BE2C (cell line): Measurements from ENCODE around the gene TTC9B.
"Not testable (repeated sequence)": the region's sequence is repeated elsewhere in the genome, so short reads cannot be mapped to it uniquely, and the experiment has no call there.

Experiments
- DNase-seq: peaks from one replicate; pipeline ENCODE4 v3.0.0-alpha.2; 2020
- H3K27me3 ChIP-seq: fragments of 250-450 bp; sonication (Bioruptor Pico); 2 replicates; pipeline ENCODE4 v1.5.1; 2020; ENCODE audit warnings: mild to moderate bottlenecking
- H3K36me3 ChIP-seq: fragments of 250-450 bp; sonication (Bioruptor Pico); 2 replicates; pipeline ENCODE4 v1.5.1; 2020; ENCODE audit warnings: mild to moderate bottlenecking
- H3K4me1 ChIP-seq: fragments of 250-450 bp; sonication (Bioruptor Pico); 2 replicates; pipeline ENCODE4 v1.5.1; 2020
- H3K4me3 ChIP-seq: 2 replicates; pipeline ENCODE4 v1.5.1; 2011; ENCODE audit warnings: low read depth, low read length
- H3K9me3 ChIP-seq: fragments of 250-450 bp; sonication (Bioruptor Pico); 2 replicates; pipeline ENCODE4 v1.5.1; 2020
- CTCF ChIP-seq: IDR thresholded peaks from 2 replicates; pipeline ENCODE4 v1.5.1; 2012; ENCODE audit warnings: mild to moderate bottlenecking, low read depth, low read length

The TTC9B gene

GRCh38 chr19:40224342-40225150 is 6.4 kb upstream of the TTC9B start:
- no peaks in the 10 kb centered on the region for H3K36me3 ChIP-seq
- TF ChIP-seq CTCF, result no peak
- peaks cover 19% of the 10 kb centered on the region for H3K27me3 ChIP-seq
- peaks cover 2% of the 10 kb centered on the region; the same call in 1 of the 2 replicates for H3K9me3 ChIP-seq
- no peak overlapping the region for H3K4me3 ChIP-seq
- peaks cover 2% of the 10 kb centered on the region; the same call in 1 of the 2 replicates for H3K4me1 ChIP-seq
- no peak for DNase-seq

GRCh38 chr19:40223135-40223822 is 5.1 kb upstream of the TTC9B start:
- DNase-seq, result no peak
- Histone ChIP-seq H3K36me3 (no peaks in the 10 kb centered on the region), H3K9me3 (peaks cover 2% of the 10 kb centered on the region; the same call in 1 of the 2 replicates), H3K4me3 (no peak overlapping the region), H3K4me1 (peaks cover 2% of the 10 kb centered on the region; the same call in 1 of the 2 replicates), H3K27me3 (peaks cover 23% of the 10 kb centered on the region)
- TF ChIP-seq CTCF, result no peak

GRCh38 chr19:40221858-40222619 is 3.9 kb upstream of the TTC9B start:
- no peak overlapping the region for H3K4me3 ChIP-seq
- H3K9me3 ChIP-seq, result peaks cover 2% of the 10 kb centered on the region; the same call in 1 of the 2 replicates
- H3K36me3 ChIP-seq, result no peaks in the 10 kb centered on the region
- peaks cover 2% of the 10 kb centered on the region; the same call in 1 of the 2 replicates for H3K4me1 ChIP-seq
- peaks cover 28% of the 10 kb centered on the region for H3K27me3 ChIP-seq
- TF ChIP-seq CTCF, result peak; percentile 94
- peak; percentile 82 for DNase-seq

- H3K4me1 ChIP-seq, result peaks cover 2% of the 10 kb centered on the region; the same call in 1 of the 2 replicates
- no peaks in the 10 kb centered on the region for H3K36me3 ChIP-seq
- peaks cover 29% of the 10 kb centered on the region for H3K27me3 ChIP-seq
- DNase-seq, result no peak
- TF ChIP-seq CTCF, result no peak
- no peak overlapping the region for H3K4me3 ChIP-seq
- H3K9me3 ChIP-seq, result peaks cover 2% of the 10 kb centered on the region; the same call in 1 of the 2 replicates
These were observed 2.5 kb upstream of the TTC9B start for GRCh38 chr19:40220674-40221073.

GRCh38 chr19:40219721-40220276 is 1.6 kb upstream of the TTC9B start:
- H3K9me3 ChIP-seq, result peaks cover 2% of the 10 kb centered on the region; the same call in 1 of the 2 replicates
- H3K36me3 ChIP-seq, result no peaks in the 10 kb centered on the region
- peak; percentile 66 for DNase-seq
- peak overlapping the region; percentile 6; the same call in 1 of the 2 replicates for H3K4me3 ChIP-seq
- TF ChIP-seq CTCF, result no peak
- peaks cover 28% of the 10 kb centered on the region for H3K27me3 ChIP-seq
- peaks cover 2% of the 10 kb centered on the region; the same call in 1 of the 2 replicates for H3K4me1 ChIP-seq

GRCh38 chr19:40219029-40219428 is 845 bp upstream of the TTC9B start:
- not testable (repeated sequence) for H3K36me3 ChIP-seq, H3K9me3 ChIP-seq, H3K4me3 ChIP-seq, H3K4me1 ChIP-seq, DNase-seq
- H3K27me3 ChIP-seq, result peaks cover 28% of the 10 kb centered on the region
